Aortic smooth muscle cell (primary cell): ENCODE measurements around the gene ZNF780B. TPM values are rescaled to one million over a fixed set of nuclear protein-coding genes. Genes with fewer than 3 reads are reported as not detected.

Experiments used
- total RNA-seq: library from RNA; depleted of rRNA; stranded (reverse); fragments of >200 nt; gene quantifications from 2 replicates; pipeline ENCODE4 v1.2.3, GENCODE V29; 2014

Gene ZNF780B
- total RNA-seq, result 15.7 and 17.3 TPM in 2 replicates

GRCh38 chr19:40055832-40056504 is at the start of gene ZNF780B:
Gene ZNF780B (minus strand): TSS chr19:40056231. CDS start chr19:40050332, 5,899 bp downstream.

GRCh38 chr19:40090241-40091204 is 34.5 kb upstream of the ZNF780B start, which contains the start of gene ZNF780A:
Gene ZNF780A (minus strand): TSS chr19:40090943. CDS start chr19:40084753, 6,190 bp downstream.

GRCh38 chr19:39996811-39997637 is 59.0 kb downstream of the ZNF780B start, which contains the start of gene ZNF546:
Gene ZNF546 (plus strand): TSS chr19:39997060. CDS start chr19:39998327, 1,267 bp downstream.

Other genes starting within 250 kb of the ZNF780B start
- 8.6 and 14.1 TPM in 2 replicates for gene DYRK1B, start 222.1 kb downstream of the ZNF780B start, total RNA-seq
- gene FBL, start 209.9 kb downstream of the ZNF780B start, total RNA-seq, result 152 and 200 TPM in 2 replicates
- 0.13 and 0.19 TPM in 2 replicates for gene FCGBP, start 121.6 kb downstream of the ZNF780B start, total RNA-seq
- 91.5 and 96.7 TPM in 2 replicates for gene PSMC4, start 85.1 kb downstream of the ZNF780B start, total RNA-seq
- 5.6 and 5.9 TPM in 2 replicates for gene ZNF546, start 59.2 kb downstream of the ZNF780B start, total RNA-seq
- gene ZNF780A, start 34.7 kb upstream of the ZNF780B start, total RNA-seq, result 14.1 and 14.3 TPM in 2 replicates
- 5.8 and 7.3 TPM in 2 replicates for gene MAP3K10, start 135.2 kb upstream of the ZNF780B start, total RNA-seq
- gene TTC9B, start 162.2 kb upstream of the ZNF780B start, total RNA-seq, result not detected in 2 replicates
- 0.06 and 0.13 TPM in 2 replicates for gene CCNP, start 170.5 kb upstream of the ZNF780B start, total RNA-seq
- gene AKT2, start 229.1 kb upstream of the ZNF780B start, total RNA-seq, result 65.1 and 75.9 TPM in 2 replicates